Transverse colon (tissue), 4 donors: Measurements from ENCODE around the gene PARP1. TPM values are rescaled to one million over a fixed set of nuclear protein-coding genes. Genes with fewer than 3 reads are reported as not detected.

ENCODE experiments used
- DNase-seq: peaks from one replicate; pipeline ENCODE4 v3.0.0-alpha.2; 2019
- H3K27ac ChIP-seq, 4 donors: fragments of 200-600 bp; sonication (generic); 2 replicates each; pipeline ENCODE4 v1.5.1; 2016 to 2018; ENCODE audit warnings: inconsistent platforms in 4 of 4
- H3K27me3 ChIP-seq: fragments of 200-600 bp; sonication (generic); 2 replicates; pipeline ENCODE4 v1.5.1; 2017; ENCODE audit warnings: inconsistent platforms
- H3K36me3 ChIP-seq, 4 donors: fragments of 200-600 bp; sonication (generic); 2 replicates each; pipeline ENCODE4 v1.5.1; 2017 to 2019; ENCODE audit warnings: inconsistent platforms in 4 of 4
- H3K4me1 ChIP-seq, 4 donors: fragments of 200-600 bp; sonication (generic); 2 replicates each; pipeline ENCODE4 v1.5.1; 2017 to 2020; ENCODE audit warnings: inconsistent platforms in 4 of 4
- H3K4me3 ChIP-seq, 4 donors: fragments of 200-600 bp; sonication (generic); 1 replicate in 1 of 4; 2 replicates in 3 of 4; pipeline versions ENCODE4 v1.5.1 to v1.6.1; 2017 to 2019; ENCODE audit warnings: inconsistent platforms in 4 of 4
- H3K9me3 ChIP-seq, 2 donors: fragments of 200-600 bp; sonication (generic); 2 replicates each; pipeline ENCODE4 v1.5.1; 2017 to 2019; ENCODE audit warnings: inconsistent platforms in 2 of 2
- EP300 ChIP-seq: sonication (generic); formaldehyde crosslinking; IDR thresholded peaks from one replicate; pipeline ENCODE4 v1.6.1; 2017; ENCODE audit warnings: antibody characterized with exemption, low read depth
- POLR2A ChIP-seq: fragments of 450-650 bp; IDR thresholded peaks from one replicate; pipeline ENCODE4 v1.6.1; 2016; ENCODE audit warnings: antibody characterized with exemption, mild to moderate bottlenecking, moderate library complexity
- POLR2AphosphoS5 ChIP-seq, 3 donors: sonication (generic); formaldehyde crosslinking; IDR thresholded peaks; one replicate each; pipeline ENCODE4 v1.6.1; 2016; ENCODE audit warnings: antibody characterized with exemption in 3 of 3
- WGBS, 2 donors: methylation state at CpG; one replicate each; pipeline ENCODE4 v1.1.5; 2018; ENCODE audit warnings: low coverage in 1 of 2; 5-methylcytosine and 5-hydroxymethylcytosine counted together
- in situ Hi-C, 4 donors: fragments of 200-750 bp; cut with MboI; loops; one replicate each; pipeline versions ENCODE4 v1.15.0 to v1.15.1; 2017; ENCODE audit warnings: low sequenced_read_pairs in 3 of 4, low pct_ligation_motif_present in 1 of 4, low pct_unique_long_range_greater_than_20kb in 1 of 4
- intact Hi-C: fragments of 100-400 bp; cut with DNase I; formaldehyde crosslinking; loops from one replicate; pipeline ENCODE4 v1.15.1; 2023; ENCODE audit warnings: low total_unique reads
- total RNA-seq, 4 donors: library from RNA; depleted of rRNA; stranded (reverse); fragments of >200 nt; gene quantifications; one replicate each; pipeline ENCODE4 v1.1.0, GENCODE V29; 2016
- TF ChIP-seq, protein P1 (sequence below), 5 experiments: fragments of 200-600 bp in 3 of 5; fragments of 450-650 bp in 2 of 5; sonication (generic) in 3 of 5; IDR thresholded peaks; 1 replicate in 2 of 5; 2 replicates in 3 of 5; pipeline ENCODE4 v1.5.1; 2016 to 2017; ENCODE audit warnings: antibody characterized with exemption in 5 of 5, inconsistent platforms in 3 of 5, mild to moderate bottlenecking in 2 of 5, moderate library complexity in 1 of 5

Gene PARP1
- total RNA-seq, 4 donors from 2014 or later: 23.2 to 74.4 (median 38.0) TPM

DNA sequence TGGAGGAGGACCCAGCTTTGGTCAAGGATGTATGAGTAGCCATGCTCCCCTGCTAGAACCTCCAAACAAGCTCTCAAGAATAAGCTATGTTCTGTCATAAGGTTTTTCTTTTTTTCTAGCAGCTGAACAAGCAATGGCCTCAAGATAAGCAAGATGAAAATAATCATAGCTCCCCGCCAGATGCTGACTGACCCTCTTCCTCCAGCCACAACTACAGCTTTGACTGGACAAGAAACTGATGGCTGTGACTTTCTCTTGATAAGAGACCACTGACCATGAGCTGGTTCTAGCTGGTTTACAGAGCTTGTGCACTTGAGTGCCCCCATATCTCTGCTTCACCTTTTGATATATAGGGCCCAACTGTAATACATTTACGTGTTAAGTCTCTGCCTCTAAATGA lies 38.2 kb upstream of the PARP1 start:
- no peak for TF ChIP-seq EP300
- TF ChIP-seq POLR2A: no peak
- no peak for TF ChIP-seq POLR2AphosphoS5 (IDR thresholded peaks at IDR 0.05)
- TF ChIP-seq, protein P1, sequence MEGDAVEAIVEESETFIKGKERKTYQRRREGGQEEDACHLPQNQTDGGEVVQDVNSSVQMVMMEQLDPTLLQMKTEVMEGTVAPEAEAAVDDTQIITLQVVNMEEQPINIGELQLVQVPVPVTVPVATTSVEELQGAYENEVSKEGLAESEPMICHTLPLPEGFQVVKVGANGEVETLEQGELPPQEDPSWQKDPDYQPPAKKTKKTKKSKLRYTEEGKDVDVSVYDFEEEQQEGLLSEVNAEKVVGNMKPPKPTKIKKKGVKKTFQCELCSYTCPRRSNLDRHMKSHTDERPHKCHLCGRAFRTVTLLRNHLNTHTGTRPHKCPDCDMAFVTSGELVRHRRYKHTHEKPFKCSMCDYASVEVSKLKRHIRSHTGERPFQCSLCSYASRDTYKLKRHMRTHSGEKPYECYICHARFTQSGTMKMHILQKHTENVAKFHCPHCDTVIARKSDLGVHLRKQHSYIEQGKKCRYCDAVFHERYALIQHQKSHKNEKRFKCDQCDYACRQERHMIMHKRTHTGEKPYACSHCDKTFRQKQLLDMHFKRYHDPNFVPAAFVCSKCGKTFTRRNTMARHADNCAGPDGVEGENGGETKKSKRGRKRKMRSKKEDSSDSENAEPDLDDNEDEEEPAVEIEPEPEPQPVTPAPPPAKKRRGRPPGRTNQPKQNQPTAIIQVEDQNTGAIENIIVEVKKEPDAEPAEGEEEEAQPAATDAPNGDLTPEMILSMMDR (IDR thresholded peaks at IDR 0.05): no peak
- Histone ChIP-seq H3K27me3 (no peaks in the 10 kb centered on the region), H3K36me3 (no peaks in the 10 kb centered on the region), H3K4me1 (no peaks in the 10 kb centered on the region), H3K9me3 (no peaks in the 10 kb centered on the region), H3K27ac (no peak overlapping the region), H3K4me3 (no peak overlapping the region)
- intact Hi-C loops: no loop called here
- in situ Hi-C loops: no loop called here
- WGBS, 2 donors: 91 to 94% methylated on average over 2 of the region's 2 CpGs
- no peak for DNase-seq

DNA sequence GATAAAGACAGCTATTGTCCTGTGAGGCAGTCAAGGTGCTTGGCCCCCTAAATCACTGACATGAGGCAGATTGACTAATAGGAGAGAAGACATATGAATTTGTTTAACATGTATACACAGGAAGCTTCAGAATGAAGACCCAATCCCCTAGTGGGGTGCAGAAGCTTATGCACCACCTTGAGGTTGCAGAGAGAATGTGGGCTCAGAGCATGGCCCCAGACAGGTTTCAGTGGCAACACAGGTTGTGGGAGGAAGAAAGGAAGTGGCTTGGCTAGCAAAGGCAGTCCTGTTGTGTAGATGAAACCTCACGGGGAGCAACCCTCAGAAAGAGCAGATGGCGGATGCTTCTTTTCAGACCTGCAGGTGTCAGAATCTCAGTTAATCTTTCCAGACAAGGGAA lies 37.0 kb upstream of the PARP1 start:
- Histone ChIP-seq H3K4me3 (no peak overlapping the region), H3K9me3 (no peaks in the 10 kb centered on the region), H3K36me3 (no peaks in the 10 kb centered on the region), H3K4me1 (no peaks in the 10 kb centered on the region), H3K27me3 (peaks cover 3% of the 10 kb centered on the region), H3K27ac (no peak overlapping the region)
- TF ChIP-seq, protein P1 (IDR thresholded peaks at IDR 0.05): no peak
- no peak for TF ChIP-seq EP300
- TF ChIP-seq POLR2A: no peak
- no peak for TF ChIP-seq POLR2AphosphoS5 (IDR thresholded peaks at IDR 0.05)
- intact Hi-C loops: no loop called here
- in situ Hi-C loops: no loop called here
- peak; percentile 57 for DNase-seq
- 52 to 56% methylated on average over 1 to 2 of the region's 2 CpGs for WGBS, 2 donors

DNA sequence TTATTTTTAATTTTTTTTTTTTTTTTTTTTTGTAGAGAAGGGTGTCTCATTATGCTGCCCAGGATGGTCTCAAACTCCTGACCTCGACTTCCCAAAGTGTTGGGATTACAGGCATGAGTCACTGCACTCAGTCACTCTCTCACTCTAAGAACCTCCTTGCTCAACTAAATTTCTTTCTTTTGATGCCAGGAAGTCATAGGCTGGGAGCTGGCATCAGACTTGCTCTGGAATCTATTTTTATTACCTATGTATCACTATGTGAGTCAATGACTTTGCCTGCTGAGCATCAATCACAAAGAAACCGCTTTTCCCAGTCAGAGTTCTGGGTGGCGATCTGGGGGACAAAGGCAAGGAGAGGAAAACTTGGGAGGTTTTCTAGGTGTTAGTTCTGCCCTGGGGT lies 35.5 kb upstream of the PARP1 start:
- TF ChIP-seq EP300 (no peak), POLR2AphosphoS5 (IDR thresholded peaks at IDR 0.05) (no peak), POLR2A (no peak)
- TF ChIP-seq, protein P1 (IDR thresholded peaks at IDR 0.05): no peak
- in situ Hi-C loops (no loop called here), intact Hi-C loops (no loop called here)
- Histone ChIP-seq H3K4me1 (no peaks in the 10 kb centered on the region), H3K9me3 (no peaks in the 10 kb centered on the region), H3K27ac (no peak overlapping the region), H3K27me3 (peaks cover 3% of the 10 kb centered on the region), H3K36me3 (no peaks in the 10 kb centered on the region), H3K4me3 (no peak overlapping the region)
- 75 to 87% methylated on average over 2 to 3 of the region's 3 CpGs for WGBS, 2 donors
- DNase-seq: no peak

DNA sequence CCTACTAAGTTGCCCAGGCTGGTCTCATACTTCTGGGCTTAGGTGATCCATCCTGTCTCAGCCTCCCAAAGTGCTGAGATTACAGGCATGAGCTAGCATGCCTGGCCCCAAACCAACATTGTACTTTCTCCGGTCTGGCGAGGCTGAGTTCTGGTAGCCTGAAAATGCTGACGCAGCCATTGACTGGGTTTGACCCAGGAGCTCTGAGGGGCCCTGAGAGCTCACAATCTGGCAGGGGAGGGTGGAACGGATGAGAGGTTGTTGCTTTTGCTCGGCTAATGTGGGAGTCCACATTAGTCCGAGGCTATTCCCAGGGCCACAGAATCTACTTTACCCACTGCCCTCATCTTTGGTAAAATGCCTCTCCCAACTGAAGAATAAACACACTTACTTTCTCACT lies 35.1 kb upstream of the PARP1 start:
- Histone ChIP-seq H3K27ac (no peak overlapping the region), H3K9me3 (no peaks in the 10 kb centered on the region), H3K27me3 (peaks cover 3% of the 10 kb centered on the region), H3K36me3 (no peaks in the 10 kb centered on the region), H3K4me1 (no peaks in the 10 kb centered on the region), H3K4me3 (no peak overlapping the region)
- WGBS, 2 donors: 96% methylated on average over 6 of the region's 6 CpGs; no CpG with 5 or more reads in 1 of the 2 donors
- intact Hi-C loops (no loop called here), in situ Hi-C loops (no loop called here)
- TF ChIP-seq EP300: no peak
- TF ChIP-seq POLR2AphosphoS5 (IDR thresholded peaks at IDR 0.05): no peak
- TF ChIP-seq, protein P1 (IDR thresholded peaks at IDR 0.05): no peak
- TF ChIP-seq POLR2A: no peak
- DNase-seq: no peak
